GM19468 (cell line): ENCODE results near the gene OS9.
"Not testable (repeated sequence)": the region's sequence is repeated elsewhere in the genome, so short reads cannot be mapped to it uniquely, and the experiment has no call there.

Experiments
- ATAC-seq: cut with Tn5 transposase; IDR thresholded peaks from one replicate; pipeline ENCODE4 v1.9.1; 2021; ENCODE audit warnings: mild to moderate bottlenecking, moderate library complexity, moderate number of reproducible peaks; ENCODE audit not compliant: unreplicated experiment; ENCODE audit errors: extremely low read depth

OS9 gene

GRCh38 chr12:57721846-57722608 lies 28.1 kb downstream of the OS9 start:
- not testable (repeated sequence) for ATAC-seq

GRCh38 chr12:57722716-57723629 lies 29.0 kb downstream of the OS9 start:
- ATAC-seq: no peak

GRCh38 chr12:57723630-57723962 lies 29.7 kb downstream of the OS9 start:
- no peak for ATAC-seq

- no peak for ATAC-seq
Measured at GRCh38 chr12:57724003-57724935, 30.3 kb downstream of the OS9 start.

GRCh38 chr12:57724936-57725740 lies 31.2 kb downstream of the OS9 start:
- no peak for ATAC-seq

GRCh38 chr12:57725851-57726150 lies 31.9 kb downstream of the OS9 start:
- ATAC-seq: no peak

- ATAC-seq: no peak
Measured at GRCh38 chr12:57726151-57726883, 32.4 kb downstream of the OS9 start.

- no peak for ATAC-seq
Measured at GRCh38 chr12:57726884-57727757, 33.2 kb downstream of the OS9 start.

- no peak for ATAC-seq
Measured at GRCh38 chr12:57727758-57728395, 33.9 kb downstream of the OS9 start.

GRCh38 chr12:57729321-57729844 lies 35.5 kb downstream of the OS9 start:
- ATAC-seq: no peak

GRCh38 chr12:57730336-57731067 lies 36.6 kb downstream of the OS9 start:
- ATAC-seq: no peak

GRCh38 chr12:57731411-57732080 lies 37.6 kb downstream of the OS9 start:
- ATAC-seq: no peak

GRCh38 chr12:57732270-57732669 lies 38.3 kb downstream of the OS9 start:
- no peak for ATAC-seq

- ATAC-seq: no peak
Measured at GRCh38 chr12:57732726-57733593, 39.0 kb downstream of the OS9 start.

GRCh38 chr12:57733928-57734327 lies 40.0 kb downstream of the OS9 start:
- ATAC-seq: no peak
